DMS114 treated with DMSO at 0.1 percent for 48 hours (cell line): ENCODE data around the gene CR1.
"Not testable (repeated sequence)": the region's sequence is repeated elsewhere in the genome, so short reads cannot be mapped to it uniquely, and the experiment has no call there.

ENCODE experiments used
- DNase-seq: peaks from one replicate; lab custom pipeline; 2025; ENCODE audit not compliant: unreplicated experiment; lab: John Stamatoyannopoulos, UW

The CR1 gene

DNA sequence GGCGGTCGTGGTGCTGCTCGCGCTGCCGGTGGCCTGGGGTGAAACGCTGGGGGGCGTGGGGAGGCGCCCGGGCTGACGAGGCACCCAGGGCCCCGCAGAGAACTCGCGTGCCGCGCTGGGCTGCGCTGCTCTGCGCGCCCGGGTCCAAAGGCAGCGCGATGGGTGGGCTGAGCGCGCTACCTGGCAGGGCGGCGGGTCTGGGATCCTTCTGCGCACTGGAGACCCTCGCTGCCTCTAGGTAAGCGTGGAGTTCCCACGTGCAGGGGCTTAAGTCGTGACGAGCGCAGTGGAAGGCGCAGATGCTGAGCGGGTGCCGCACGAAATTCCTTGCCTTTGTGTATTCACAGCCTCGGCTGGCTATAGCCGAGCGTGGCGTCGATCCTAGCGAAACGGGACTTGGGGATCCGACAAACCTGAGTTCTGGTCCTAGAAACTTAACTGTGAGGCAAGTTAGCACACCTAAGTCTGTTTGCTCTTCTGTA is 173.6 kb downstream of the CR1 start:
- DNase-seq = no peak

DNA sequence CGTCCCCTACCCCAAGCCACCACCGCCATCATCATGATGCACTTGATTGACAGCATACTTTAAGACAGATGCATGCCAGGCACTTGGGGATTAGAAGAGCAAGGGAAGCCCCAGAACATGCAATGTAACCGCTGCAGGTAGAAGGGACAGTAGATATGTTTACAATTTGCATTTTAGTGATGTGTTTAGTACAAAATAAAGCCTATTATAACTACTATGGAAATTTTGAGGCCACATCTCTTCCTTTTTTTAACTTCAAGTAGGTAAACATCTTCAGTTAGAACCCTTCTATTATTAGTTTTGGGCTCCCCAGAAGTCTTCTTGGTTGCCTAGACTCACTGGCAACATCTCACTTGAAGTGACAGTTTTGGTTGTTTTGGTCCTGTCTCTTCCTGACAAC is 174.2 kb downstream of the CR1 start:
- DNase-seq = no peak

DNA sequence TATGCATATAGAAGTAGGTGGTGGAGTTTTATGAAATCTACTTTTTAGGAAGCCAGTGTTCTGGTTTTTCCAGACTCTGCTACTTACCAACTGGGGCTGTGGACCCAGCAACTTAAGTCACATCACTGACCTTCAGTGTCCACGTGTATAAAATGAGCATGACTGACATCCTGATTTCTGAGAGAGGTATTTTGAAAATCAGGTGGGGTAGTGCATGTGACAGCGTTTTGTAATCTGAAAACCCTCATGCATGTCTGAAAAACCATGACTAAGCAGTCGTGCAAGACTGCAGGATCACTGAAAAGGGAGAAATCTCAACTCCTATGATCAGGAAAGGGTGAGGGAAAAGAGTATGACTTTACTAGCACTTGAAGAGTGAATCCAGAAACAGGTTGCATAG is 175.0 kb downstream of the CR1 start:
- DNase-seq = no peak

DNA sequence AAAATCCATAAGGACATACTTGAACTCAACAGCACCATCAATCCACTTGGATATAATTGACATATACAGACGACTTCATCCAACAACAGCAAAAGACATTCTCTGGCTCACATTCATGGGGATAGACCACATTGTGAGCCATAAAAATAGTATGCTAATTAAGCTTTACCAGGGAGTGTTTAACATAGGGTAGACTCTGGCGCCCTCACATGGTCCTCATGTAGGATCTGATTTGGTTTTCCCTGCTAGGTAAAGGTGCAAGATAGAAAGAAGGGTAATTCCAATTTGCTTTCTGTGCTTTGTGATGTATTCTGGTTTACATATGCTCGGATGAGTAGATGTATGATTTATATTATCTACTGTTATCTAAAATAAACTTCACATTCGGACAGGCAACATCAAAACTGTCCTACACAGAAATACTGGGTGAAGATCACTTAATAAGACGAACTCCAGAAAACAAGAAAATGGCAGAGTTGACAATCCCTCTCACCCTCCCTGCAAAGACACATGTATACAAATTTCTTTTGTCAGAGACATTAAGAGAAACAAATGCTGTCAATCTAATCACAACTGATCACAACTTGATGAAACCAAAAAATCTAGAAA is 176.7 kb downstream of the CR1 start:
- no peak for DNase-seq

DNA sequence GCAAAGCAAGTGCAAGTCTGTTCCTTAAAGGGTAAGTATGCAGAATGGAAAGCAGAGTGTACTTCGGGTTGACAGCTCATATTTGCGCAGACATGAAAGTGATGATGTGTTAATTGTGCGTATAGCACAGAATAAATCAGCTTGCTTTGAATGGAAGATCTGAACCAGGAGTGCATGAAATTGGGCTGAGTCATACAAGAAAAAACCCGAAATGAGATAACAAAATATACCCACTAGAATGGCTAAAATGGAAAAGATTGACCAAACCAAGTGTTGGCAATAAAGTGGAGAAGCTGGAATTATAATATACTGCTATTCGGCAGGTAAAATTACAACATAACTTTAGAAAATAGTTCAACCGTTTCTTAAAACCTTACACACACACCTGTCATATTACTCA is 177.4 kb downstream of the CR1 start:
- DNase-seq = no peak

DNA sequence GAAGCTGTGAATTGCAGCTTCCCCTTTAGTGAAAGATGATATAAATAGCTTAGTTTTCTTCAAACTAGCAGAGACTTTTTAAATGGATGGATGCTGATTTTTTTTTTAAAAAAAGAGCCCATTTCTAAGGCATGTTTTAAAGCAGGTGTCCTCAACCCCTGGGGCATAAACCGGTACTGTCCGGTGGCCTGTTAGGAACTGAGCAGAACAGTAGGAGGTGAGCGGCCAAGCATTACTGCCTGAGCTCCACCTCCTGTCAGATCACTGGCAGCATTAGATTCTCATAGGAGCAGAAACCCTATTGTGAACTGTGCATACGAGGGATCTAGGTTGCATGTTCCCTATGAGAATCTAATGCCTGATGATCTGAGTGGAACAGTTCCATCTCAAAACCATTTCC is 180.2 kb downstream of the CR1 start:
- DNase-seq = no peak

DNA sequence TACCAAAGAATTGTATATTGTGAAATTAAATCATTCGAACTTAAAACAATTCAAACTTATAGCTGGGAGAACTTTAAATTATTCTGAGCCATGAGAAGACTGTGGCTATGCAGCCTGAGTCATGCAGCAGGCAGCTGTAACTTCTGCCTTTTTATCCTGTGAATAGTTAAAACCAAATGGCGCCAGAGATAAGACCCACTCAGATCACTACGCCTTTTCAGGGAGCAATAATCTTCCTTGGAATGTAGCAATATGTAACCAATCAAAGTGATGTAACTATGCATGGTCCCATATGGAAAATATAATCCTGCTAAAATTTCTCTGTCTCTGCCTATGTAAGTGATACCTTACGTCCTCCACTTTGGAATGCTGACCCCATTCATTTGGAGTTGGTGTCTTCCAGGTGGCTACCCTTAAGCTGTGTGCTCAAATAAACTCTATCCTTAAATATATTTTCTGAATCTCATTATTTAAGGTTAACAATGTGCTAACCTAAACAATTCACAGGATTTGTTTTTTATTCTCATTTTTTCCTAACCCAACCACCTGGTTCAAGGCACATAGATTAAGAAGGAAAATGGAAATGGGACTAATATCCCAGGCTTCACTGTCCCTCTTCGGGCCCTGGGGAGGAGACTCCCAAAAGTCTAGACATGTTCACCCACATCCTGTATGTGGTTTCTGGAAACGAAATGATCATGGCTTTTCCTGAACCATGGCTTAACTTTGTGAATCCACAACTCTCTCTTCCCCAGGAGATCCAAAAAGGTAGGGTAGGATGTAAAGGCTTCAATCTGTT is 184.8 kb downstream of the CR1 start:
- DNase-seq = not testable (repeated sequence)

DNA sequence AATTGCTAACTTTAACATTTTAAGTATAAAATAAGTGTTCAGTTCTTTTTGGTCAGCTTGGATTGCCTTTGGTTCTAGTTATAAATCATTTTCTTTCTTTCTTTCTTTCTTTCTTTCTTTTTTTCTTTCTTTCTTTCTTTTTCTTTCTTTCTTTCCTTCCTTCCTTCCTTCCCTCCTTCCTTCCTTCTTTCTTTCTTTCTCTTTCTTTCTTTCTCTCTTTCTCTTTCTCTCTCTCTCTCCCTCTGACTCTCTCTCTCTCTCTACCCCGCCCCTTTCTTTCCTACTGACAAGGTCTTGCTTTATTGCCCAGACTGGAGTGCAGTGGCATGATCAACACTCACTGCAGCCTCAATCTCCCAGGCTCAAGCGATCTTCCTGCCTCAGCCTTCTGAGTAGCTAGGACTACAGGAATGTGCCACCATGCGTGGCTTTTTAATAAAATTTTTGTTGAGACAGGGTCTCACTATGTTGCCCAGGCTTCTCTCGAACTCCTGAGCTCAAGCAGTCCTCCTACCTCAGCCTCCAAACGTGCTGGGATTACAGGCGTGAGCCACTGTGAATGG is 187.0 kb downstream of the CR1 start:
- DNase-seq = not testable (repeated sequence)

DNA sequence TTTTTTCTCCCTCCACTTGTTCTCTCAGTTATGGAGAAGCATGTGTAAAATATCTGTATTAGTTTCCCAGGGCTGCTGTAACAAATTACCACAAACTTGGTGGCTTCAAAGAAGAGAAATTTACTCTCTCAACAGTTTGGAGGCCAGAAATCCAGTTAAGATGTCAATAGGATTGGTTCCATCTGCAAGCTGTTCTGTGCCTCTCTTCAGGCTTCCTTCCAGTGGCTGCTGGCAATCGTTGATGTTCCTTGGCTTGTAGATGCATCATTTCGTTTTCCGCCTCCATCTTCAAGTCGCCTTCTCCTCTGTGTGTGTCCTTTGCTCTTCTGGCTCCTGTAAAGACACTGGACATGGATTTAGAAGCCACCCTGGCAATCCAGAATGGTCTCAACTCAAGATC is 194.6 kb downstream of the CR1 start:
- not testable (repeated sequence) for DNase-seq

DNA sequence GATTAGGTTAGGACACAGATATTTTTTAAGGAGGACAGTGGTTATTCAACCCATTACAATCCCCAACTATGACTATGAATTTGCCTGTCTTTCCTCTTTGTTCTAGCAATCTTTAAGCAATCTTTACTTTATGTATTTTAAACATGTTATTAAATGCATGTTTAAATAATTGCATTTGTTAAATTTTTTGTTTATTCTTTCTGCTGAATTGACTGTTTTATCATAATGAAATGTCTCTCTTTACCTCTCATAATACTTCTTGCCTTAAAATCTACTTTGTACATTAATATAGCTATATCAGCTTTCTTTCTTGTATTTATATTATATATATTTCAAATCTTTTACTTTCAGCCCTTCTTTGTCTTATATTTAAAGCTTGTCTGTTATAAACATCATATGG is 195.1 kb downstream of the CR1 start:
- DNase-seq = no peak
